DOHH2 (cell line): ENCODE results near the gene ALG1L2.

Experiments
- CTCF ChIP-seq: fragments of 200-600 bp; sonication (generic); IDR thresholded peaks from one replicate; pipeline ENCODE4 v1.5.1; 2014; ENCODE audit warnings: antibody characterized with exemption, mild to moderate bottlenecking, low read depth, low read length; ENCODE audit not compliant: poor library complexity, severe bottlenecking
- EZH2phosphoT487 ChIP-seq: fragments of 200-600 bp; sonication (generic); IDR thresholded peaks from 2 replicates; pipeline ENCODE4 v1.6.1; 2017; ENCODE audit warnings: borderline replicate concordance, mild to moderate bottlenecking, antibody characterized with exemption, low read length, moderate library complexity, mixed read lengths

GRCh38 chr3:130044370-130044769 lies 37.3 kb upstream of the ALG1L2 start:
- no peak for TF ChIP-seq CTCF
- TF ChIP-seq EZH2phosphoT487: no peak
